Activated CD4-positive, alpha-beta T cell treated with anti-CD3 and anti-CD28 coated beads, Interleukin-2, amount 10 ng/mL, durations not matched to agents 7 days and 5 days (primary cell): ENCODE results near the gene SNAI1. TPM values are rescaled to one million over a fixed set of nuclear protein-coding genes. Genes with fewer than 3 reads are reported as not detected.
A peak's percentile ranks its signal among the peaks of the same experiment; 100 is the strongest.
"Not testable (repeated sequence)": the region's sequence is repeated elsewhere in the genome, so short reads cannot be mapped to it uniquely, and the experiment has no call there.

Experiments used
- CTCF ChIA-PET: fragments of 350-600 bp; sonication (Branson Sonifier 250); formaldehyde crosslinking; loops from one replicate; lab custom pipeline; 2021; ENCODE audit warnings: antibody characterized with exemption; lab: Charles Lee
- POLR2A ChIA-PET: fragments of 350-600 bp; sonication (Branson Sonifier 250); formaldehyde crosslinking; loops from one replicate; lab custom pipeline; 2021; ENCODE audit warnings: antibody characterized with exemption; lab: Charles Lee
- DNase-seq: peaks from one replicate; pipeline ENCODE4 v3.0.0-alpha.2; 2020
- H3K27ac Mint-ChIP-seq: one replicate; pipeline ENCODE4 v1.8.0; 2021; ENCODE audit warnings: mild to moderate bottlenecking, moderate library complexity, mixed read lengths
- H3K27me3 Mint-ChIP-seq: one replicate; pipeline ENCODE4 v1.8.0; 2021; ENCODE audit warnings: mixed read lengths
- H3K36me3 Mint-ChIP-seq: one replicate; pipeline ENCODE4 v1.8.0; 2021; ENCODE audit warnings: low read depth, mixed read lengths
- H3K4me1 Mint-ChIP-seq: one replicate; pipeline ENCODE4 v1.8.0; 2021; ENCODE audit warnings: mixed read lengths
- H3K4me3 Mint-ChIP-seq: one replicate; pipeline ENCODE4 v1.8.0; 2021; ENCODE audit warnings: mild to moderate bottlenecking, moderate library complexity, mixed read lengths
- H3K9me3 Mint-ChIP-seq: one replicate; pipeline ENCODE4 v1.8.0; 2021; ENCODE audit warnings: mixed read lengths
- total RNA-seq, 2 experiments: library from RNA; stranded (reverse); gene quantifications; one replicate each; pipeline ENCODE4 v1.2.3, GENCODE V29; 2021

The SNAI1 gene
- total RNA-seq, 2 experiments from 2014 or later = 0.15 TPM; not detected in 1

GRCh38 chr20:49998478-49999188 lies 15.9 kb downstream of the SNAI1 start:
- not testable (repeated sequence) for H3K4me3 Mint-ChIP-seq

GRCh38 chr20:49999329-49999728 lies 16.5 kb downstream of the SNAI1 start:
- Mint-ChIP-seq H3K36me3 (no peaks in the 10 kb centered on the region), H3K27me3 (peaks cover 2% of the 10 kb centered on the region), H3K9me3 (no peaks in the 10 kb centered on the region), H3K27ac (no peak overlapping the region), H3K4me3 (no peak overlapping the region), H3K4me1 (peaks cover 12% of the 10 kb centered on the region)
- ChIA-PET CTCF (interaction anchor here (0.8 to 1.0 kb wide), 2 partner anchors 23 to 62 kb away, joined by 3 to 6 read pairs; no protein-coding TSS in a partner anchor), POLR2A (interaction anchor here (0.6 kb wide), 1 partner anchor 18 kb away, joined by 4 read pairs; no protein-coding TSS in a partner anchor)
- no peak for DNase-seq

More at GRCh38 chr20:49998478-49999188, 15.9 kb downstream of the SNAI1 start:
- ChIA-PET POLR2A (interaction anchor here (0.6 kb wide), 1 partner anchor 17 kb away, joined by 4 read pairs; no protein-coding TSS in a partner anchor), CTCF (interaction anchor here (0.8 to 1.0 kb wide), 2 partner anchors 24 to 63 kb away, joined by 3 to 6 read pairs; no protein-coding TSS in a partner anchor)
- H3K27ac Mint-ChIP-seq, H3K36me3 Mint-ChIP-seq, H3K27me3 Mint-ChIP-seq, DNase-seq, H3K9me3 Mint-ChIP-seq: not testable (repeated sequence)
- H3K4me1 Mint-ChIP-seq = peaks cover 12% of the 10 kb centered on the region

GRCh38 chr20:50000548-50001222 lies 17.9 kb downstream of the SNAI1 start:
- H3K4me1 Mint-ChIP-seq = peaks cover 20% of the 10 kb centered on the region
- H3K27me3 Mint-ChIP-seq, H3K36me3 Mint-ChIP-seq, H3K27ac Mint-ChIP-seq, DNase-seq, H3K9me3 Mint-ChIP-seq, POLR2A ChIA-PET, H3K4me3 Mint-ChIP-seq: not testable (repeated sequence)
- CTCF ChIA-PET = interaction anchor here (0.6 kb wide), 1 partner anchor 991 kb away, joined by 3 read pairs; no protein-coding TSS in a partner anchor

- Mint-ChIP-seq H3K9me3 (no peaks in the 10 kb centered on the region), H3K27me3 (peaks cover 2% of the 10 kb centered on the region), H3K4me1 (peaks cover 24% of the 10 kb centered on the region), H3K27ac (no peak overlapping the region), H3K36me3 (no peaks in the 10 kb centered on the region), H3K4me3 (no peak overlapping the region)
- POLR2A ChIA-PET = interaction anchor here (0.7 kb wide), 1 partner anchor 139 kb away, joined by 8 read pairs; no protein-coding TSS in a partner anchor
- DNase-seq = no peak
- CTCF ChIA-PET = interaction anchor here (0.6 to 1.1 kb wide), 4 partner anchors 16 to 1621 kb away, joined by 3 to 6 read pairs (median 4); no protein-coding TSS in a partner anchor
Measured at GRCh38 chr20:50001784-50002311, 19.1 kb downstream of the SNAI1 start.

GRCh38 chr20:50003253-50003656 lies 20.5 kb downstream of the SNAI1 start:
- ChIA-PET POLR2A (no interaction called here), CTCF (interaction anchor here (0.7 kb wide), 1 partner anchor 678 kb away, joined by 3 read pairs; no protein-coding TSS in a partner anchor)
- no peaks in the 10 kb centered on the region for H3K36me3 Mint-ChIP-seq

GRCh38 chr20:50004229-50004628 lies 21.4 kb downstream of the SNAI1 start:
- no peak overlapping the region for H3K4me3 Mint-ChIP-seq
- no peaks in the 10 kb centered on the region for H3K36me3 Mint-ChIP-seq
- ChIA-PET CTCF (interaction anchor here (1.4 kb wide), 1 partner anchor 25 kb away, joined by 3 read pairs; no protein-coding TSS in a partner anchor), POLR2A (interaction anchor here (0.6 kb wide), 1 partner anchor 149 kb away, joined by 3 read pairs; the partner anchor contains the start of gene PEDS1)
- H3K27me3 Mint-ChIP-seq = no peaks in the 10 kb centered on the region
- H3K4me1 Mint-ChIP-seq = peaks cover 27% of the 10 kb centered on the region
- no peak for DNase-seq
- H3K9me3 Mint-ChIP-seq = no peaks in the 10 kb centered on the region
- H3K27ac Mint-ChIP-seq = no peak overlapping the region

More at GRCh38 chr20:50003253-50003656, 20.5 kb downstream of the SNAI1 start:
- Mint-ChIP-seq H3K4me3 (no peak overlapping the region), H3K4me1 (peaks cover 27% of the 10 kb centered on the region), H3K27ac (no peak overlapping the region), H3K27me3 (no peaks in the 10 kb centered on the region), H3K9me3 (no peaks in the 10 kb centered on the region)
- no peak for DNase-seq

- DNase-seq = no peak
- ChIA-PET CTCF (interaction anchor here (1.4 kb wide), 1 partner anchor 26 kb away, joined by 3 read pairs; no protein-coding TSS in a partner anchor), POLR2A (no interaction called here)
- Mint-ChIP-seq H3K9me3 (no peaks in the 10 kb centered on the region), H3K4me3 (no peak overlapping the region), H3K36me3 (no peaks in the 10 kb centered on the region), H3K27me3 (peaks cover 6% of the 10 kb centered on the region), H3K4me1 (peaks cover 27% of the 10 kb centered on the region), H3K27ac (peak overlapping the region; percentile 71)
Measured at GRCh38 chr20:50005471-50005981, 22.7 kb downstream of the SNAI1 start.

GRCh38 chr20:50007369-50007768 lies 24.6 kb downstream of the SNAI1 start:
- Mint-ChIP-seq H3K9me3 (no peaks in the 10 kb centered on the region), H3K27ac (no peak overlapping the region), H3K4me1 (peaks cover 26% of the 10 kb centered on the region), H3K4me3 (no peak overlapping the region), H3K27me3 (peaks cover 10% of the 10 kb centered on the region), H3K36me3 (no peaks in the 10 kb centered on the region)
- DNase-seq = no peak
- CTCF ChIA-PET = interaction anchor here (0.7 to 2.0 kb wide), 2 partner anchors 13 to 54 kb away, joined by 3 to 6 read pairs; no protein-coding TSS in a partner anchor
- POLR2A ChIA-PET = no interaction called here

- Mint-ChIP-seq H3K27me3 (peaks cover 10% of the 10 kb centered on the region), H3K36me3 (no peaks in the 10 kb centered on the region), H3K4me3 (no peak overlapping the region), H3K4me1 (peaks cover 28% of the 10 kb centered on the region), H3K9me3 (no peaks in the 10 kb centered on the region), H3K27ac (no peak overlapping the region)
- ChIA-PET CTCF (interaction anchor here (1.1 to 2.0 kb wide), 2 partner anchors 12 to 28 kb away, joined by 3 to 6 read pairs; no protein-coding TSS in a partner anchor), POLR2A (no interaction called here)
- DNase-seq = no peak
Measured at GRCh38 chr20:50008007-50008406, 25.2 kb downstream of the SNAI1 start.

- Mint-ChIP-seq H3K27me3 (peaks cover 10% of the 10 kb centered on the region), H3K9me3 (no peaks in the 10 kb centered on the region), H3K4me3 (no peak overlapping the region), H3K4me1 (peaks cover 21% of the 10 kb centered on the region), H3K27ac (no peak overlapping the region), H3K36me3 (no peaks in the 10 kb centered on the region)
- ChIA-PET CTCF (no interaction called here), POLR2A (no interaction called here)
- no peak for DNase-seq
Measured at GRCh38 chr20:50009521-50010454, 27.0 kb downstream of the SNAI1 start.

- not testable (repeated sequence) for H3K27ac Mint-ChIP-seq
Measured at GRCh38 chr20:50011597-50011996, 28.8 kb downstream of the SNAI1 start.

More at GRCh38 chr20:50011597-50011996, 28.8 kb downstream of the SNAI1 start:
- DNase-seq, H3K27me3 Mint-ChIP-seq, H3K36me3 Mint-ChIP-seq, H3K9me3 Mint-ChIP-seq, H3K4me3 Mint-ChIP-seq, POLR2A ChIA-PET: not testable (repeated sequence)
- CTCF ChIA-PET = interaction anchor here (0.6 to 1.2 kb wide), 3 partner anchors 9 to 545 kb away, joined by 3 to 4 read pairs (median 3); no protein-coding TSS in a partner anchor
- H3K4me1 Mint-ChIP-seq = peaks cover 11% of the 10 kb centered on the region
